GM11168 (cell line): ENCODE results near the gene LDB3.

Source experiments
- in situ Hi-C: fragments of 300-500 bp; cut with MboI; formaldehyde crosslinking; loops from one replicate; pipeline ENCODE4 v1.12.0; 2022; ENCODE audit warnings: low sequenced_read_pairs; ENCODE audit not compliant: unreplicated experiment

LDB3 gene

GRCh38 chr10:86663576-86664339 lies 4.6 kb upstream of the LDB3 start:
- in situ Hi-C loops, result no loop called here

- in situ Hi-C loops, result no loop called here
Observed at GRCh38 chr10:86664341-86665217, 3.7 kb upstream of the LDB3 start.

- in situ Hi-C loops, result no loop called here
Observed at GRCh38 chr10:86665218-86665607, 3.1 kb upstream of the LDB3 start.

- in situ Hi-C loops, result no loop called here
Observed at GRCh38 chr10:86665868-86666267, 2.4 kb upstream of the LDB3 start.

- in situ Hi-C loops, result no loop called here
Observed at GRCh38 chr10:86666538-86666937, 1.8 kb upstream of the LDB3 start.

GRCh38 chr10:86667421-86668181 lies 710 bp upstream of the LDB3 start:
- in situ Hi-C loops, result no loop called here

- in situ Hi-C loops, result no loop called here
Observed at GRCh38 chr10:86670290-86670811, 2.0 kb downstream of the LDB3 start.

- in situ Hi-C loops, result no loop called here
Observed at GRCh38 chr10:86670876-86671275, 2.6 kb downstream of the LDB3 start.

GRCh38 chr10:86671419-86671818 lies 3.1 kb downstream of the LDB3 start:
- in situ Hi-C loops, result no loop called here

GRCh38 chr10:86671985-86672710 lies 3.8 kb downstream of the LDB3 start:
- in situ Hi-C loops, result no loop called here

- in situ Hi-C loops, result no loop called here
Observed at GRCh38 chr10:86673216-86673826, 5.0 kb downstream of the LDB3 start.

GRCh38 chr10:86673827-86674581 lies 5.7 kb downstream of the LDB3 start:
- in situ Hi-C loops, result no loop called here

GRCh38 chr10:86674912-86675311 lies 6.6 kb downstream of the LDB3 start:
- in situ Hi-C loops, result no loop called here

- in situ Hi-C loops, result no loop called here
Observed at GRCh38 chr10:86677374-86677773, 9.1 kb downstream of the LDB3 start.

GRCh38 chr10:86678999-86679792 lies 10.9 kb downstream of the LDB3 start:
- in situ Hi-C loops, result no loop called here

GRCh38 chr10:86681047-86681446 lies 12.7 kb downstream of the LDB3 start:
- in situ Hi-C loops, result no loop called here

- in situ Hi-C loops, result no loop called here
Observed at GRCh38 chr10:86681722-86682386, 13.5 kb downstream of the LDB3 start.
